Activated CD4-positive, CD25-positive, alpha-beta regulatory T cell treated with anti-CD3 and anti-CD28 coated beads, Interleukin-2, amount 50 U/mL, for 72 hours (primary cell): ENCODE results near the gene DNAJC17.

ENCODE experiments used
- DNase-seq: peaks from one replicate; pipeline ENCODE4 v3.0.0; 2021

Gene DNAJC17

DNA sequence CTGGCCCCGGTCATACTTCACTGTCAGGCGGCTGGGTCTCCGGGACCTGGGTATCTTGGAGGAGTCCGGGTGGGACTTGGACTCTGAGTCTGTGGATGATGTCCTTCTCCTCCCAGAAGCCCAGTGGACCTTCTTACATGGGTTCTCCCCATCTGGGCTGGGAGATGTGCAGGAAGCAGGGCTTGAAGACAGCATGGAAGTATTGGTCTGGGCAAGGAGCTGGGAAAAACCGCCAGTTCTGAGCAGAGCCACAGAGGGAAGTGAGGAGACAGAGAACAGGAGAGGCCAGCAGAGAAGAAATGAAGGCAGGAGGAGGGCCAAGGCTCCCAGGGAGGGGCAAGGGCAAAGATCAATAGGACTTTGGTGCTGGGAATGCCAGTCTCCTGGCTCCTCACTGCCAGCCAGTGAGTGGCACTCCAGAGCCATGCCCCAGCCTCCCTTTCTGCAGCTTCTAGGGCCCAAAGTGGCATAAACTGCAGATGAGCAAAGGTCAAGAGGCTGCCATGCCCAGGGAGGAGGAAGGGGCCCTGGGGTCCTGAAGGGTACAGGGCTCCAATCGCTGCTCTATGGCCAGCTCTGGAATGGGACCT is 21.3 kb upstream of the DNAJC17 start, which contains the start of gene PPP1R14D:
TSS of gene PPP1R14D (minus strand) at position 262 of the 590 bp plus-strand sequence. CDS start at position 195, 67 bp downstream.
- DNase-seq: no peak

DNA sequence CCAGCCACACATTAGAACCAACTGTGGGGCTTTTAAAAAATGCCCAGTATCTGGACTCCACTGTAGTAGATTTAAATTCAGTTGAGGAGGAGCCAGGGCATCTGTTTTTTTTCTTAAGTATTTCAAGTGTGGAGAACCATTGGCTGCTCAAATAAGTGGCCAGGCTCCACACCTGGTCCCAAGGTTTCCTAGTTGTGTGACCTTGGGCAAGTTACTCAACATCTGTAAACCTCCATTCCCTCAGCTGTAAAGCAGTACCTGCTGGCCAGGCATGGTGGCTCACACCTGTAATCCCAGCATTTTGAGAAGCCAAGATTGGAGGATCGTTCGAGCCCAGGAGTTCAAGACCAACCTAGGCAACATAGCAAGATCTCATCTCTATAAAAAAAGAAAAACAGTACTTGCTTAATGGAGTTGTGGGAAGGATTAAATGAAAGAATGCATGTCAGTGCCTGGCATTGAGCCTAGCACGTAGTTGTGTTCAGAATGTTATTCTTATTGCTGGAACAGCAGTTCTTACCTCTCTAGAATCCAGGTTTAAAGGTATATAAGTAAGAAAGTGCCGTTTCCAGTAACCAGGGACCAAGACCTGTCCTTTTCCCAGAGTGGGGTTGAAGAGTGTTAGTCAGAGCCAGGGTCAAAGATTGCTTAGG is 19.3 kb upstream of the DNAJC17 start:
- DNase-seq: no peak

DNA sequence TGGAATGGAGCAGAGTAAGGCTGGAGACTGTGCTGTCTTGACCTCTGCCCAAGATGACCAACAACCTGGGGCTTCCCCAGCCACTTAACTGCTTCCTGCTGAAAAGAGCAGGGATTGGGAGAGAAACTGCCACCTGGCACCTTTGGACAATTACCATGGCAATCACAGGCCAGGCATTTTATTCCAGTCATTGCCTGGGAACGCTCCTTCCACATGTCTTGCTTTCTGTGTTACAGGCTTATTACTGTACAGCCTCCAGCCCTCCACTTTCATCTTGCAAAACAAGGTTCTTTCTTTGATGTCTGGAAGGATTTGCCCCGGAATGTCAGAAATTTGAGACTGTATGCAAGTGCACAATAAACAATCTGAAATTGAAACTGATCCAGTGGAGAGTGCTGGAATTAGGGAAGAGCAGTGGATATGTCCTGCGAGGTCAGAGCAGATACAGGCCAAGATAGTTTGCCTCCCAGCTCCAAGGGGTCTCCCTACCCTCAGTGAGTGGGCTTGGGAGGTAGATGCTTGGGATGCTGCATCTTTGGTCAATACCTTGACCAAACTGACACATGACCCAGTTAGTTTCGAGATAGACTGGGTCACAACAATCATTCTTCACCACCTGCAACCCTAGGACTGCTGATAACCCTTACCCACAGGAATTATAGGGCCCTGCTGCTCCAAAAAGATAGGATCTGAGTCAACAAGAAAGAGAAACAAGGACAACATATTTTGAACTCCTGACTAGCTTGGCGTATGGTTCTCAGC is 18.6 kb upstream of the DNAJC17 start:
- DNase-seq: no peak

DNA sequence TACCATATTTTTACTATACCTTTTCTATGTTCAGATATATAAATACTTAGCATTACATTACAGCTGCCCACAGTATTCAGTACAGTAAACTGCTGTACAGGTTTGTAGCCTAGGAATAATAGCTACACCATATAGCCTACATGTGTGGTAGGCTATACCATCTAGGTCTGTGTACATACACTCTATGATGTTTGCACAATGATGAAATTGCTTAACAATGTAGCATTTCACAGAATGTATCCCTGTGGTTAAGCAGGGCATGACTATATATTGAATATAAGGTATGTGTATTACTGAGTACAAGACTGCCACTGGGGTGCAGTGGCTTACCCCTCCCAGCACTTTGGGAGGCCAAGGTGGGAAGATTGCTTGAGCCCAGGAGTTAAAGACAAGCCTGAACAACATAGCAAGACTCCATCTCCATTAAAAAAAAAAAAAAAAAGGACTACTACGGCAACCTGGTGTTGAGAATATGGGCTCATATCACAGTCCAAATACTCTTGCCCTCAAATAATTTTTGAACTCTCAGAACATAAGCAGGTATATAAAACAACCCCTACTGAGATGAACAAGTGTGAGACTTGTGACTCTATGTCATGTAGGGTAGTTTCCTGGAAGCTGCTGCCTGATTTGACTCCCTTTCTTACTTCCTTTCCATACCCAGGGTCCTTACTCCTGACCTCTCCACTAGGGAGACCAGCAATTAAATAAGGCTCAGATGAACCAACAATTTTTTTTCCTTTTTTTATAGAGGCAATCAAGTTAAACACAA is 16.5 kb upstream of the DNAJC17 start:
- no peak for DNase-seq

DNA sequence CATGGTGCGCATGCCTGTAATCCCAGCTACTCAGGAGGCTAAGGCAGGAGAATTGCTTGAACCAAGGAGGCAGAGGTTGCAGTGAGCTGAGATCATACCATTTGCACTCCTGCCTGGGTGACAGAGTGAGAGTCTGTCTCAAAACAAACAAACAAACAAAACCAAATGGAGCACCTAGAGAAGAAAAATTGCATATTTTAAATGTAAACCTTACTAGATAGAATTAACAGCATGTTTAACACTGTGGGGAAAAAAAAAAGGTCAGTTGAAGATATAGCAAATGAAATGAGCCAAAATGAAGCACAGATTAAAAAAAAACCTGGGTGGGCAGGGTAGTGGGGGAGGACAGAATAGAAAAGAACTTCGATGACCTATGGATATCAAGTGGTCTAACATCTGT is 13.9 kb upstream of the DNAJC17 start:
- no peak for DNase-seq

DNA sequence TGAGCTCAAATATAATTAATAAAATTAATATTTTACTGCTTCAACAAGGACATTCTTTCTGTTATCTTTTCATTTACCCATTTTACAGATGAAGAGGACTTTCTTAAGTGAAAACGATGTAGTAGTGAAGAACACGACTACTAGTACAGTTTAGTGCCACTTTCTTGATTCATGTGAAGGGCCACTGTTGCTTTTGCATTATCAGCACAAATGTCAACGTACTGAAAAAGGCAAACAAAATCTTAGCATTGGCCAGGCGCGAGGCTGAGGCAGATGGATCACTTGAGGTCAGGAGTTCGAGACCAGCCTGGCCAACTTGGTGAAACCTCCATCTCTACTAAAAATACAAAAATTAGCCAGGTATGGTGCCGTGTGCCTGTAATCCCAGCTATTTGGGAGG is 11.8 kb upstream of the DNAJC17 start:
- no peak for DNase-seq

DNA sequence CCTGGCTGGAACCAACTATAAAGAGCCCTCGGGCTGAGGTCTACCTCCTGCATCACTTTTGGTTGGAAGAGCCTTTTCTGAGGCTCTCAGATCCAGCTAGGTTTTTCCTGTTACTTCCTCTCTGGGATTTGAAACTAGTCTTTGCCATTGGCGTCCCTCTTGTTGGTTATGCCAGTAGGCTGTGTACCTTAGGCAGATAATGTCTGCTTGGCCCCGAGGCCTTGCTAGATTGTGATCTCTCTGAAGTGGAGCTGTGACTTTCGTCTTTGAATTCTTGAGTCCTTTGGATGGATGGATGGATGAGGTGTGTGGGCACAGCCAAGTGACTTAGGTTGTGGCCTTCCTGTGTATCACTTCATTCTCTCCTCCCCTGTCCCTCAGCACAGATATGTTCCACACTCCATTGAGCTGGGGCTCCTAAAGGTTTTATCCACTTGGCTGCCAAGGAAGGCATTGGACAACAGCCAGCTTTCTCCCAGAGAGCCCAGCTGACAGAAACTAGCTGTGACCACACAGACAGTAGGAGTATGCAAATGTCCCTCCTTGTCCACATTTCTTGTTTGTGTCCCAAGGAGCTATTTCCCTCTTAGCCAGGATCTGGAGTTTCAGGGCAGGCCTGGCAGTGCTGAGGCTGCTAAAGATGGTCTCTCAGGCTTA is 7.9 kb upstream of the DNAJC17 start:
- DNase-seq: no peak

DNA sequence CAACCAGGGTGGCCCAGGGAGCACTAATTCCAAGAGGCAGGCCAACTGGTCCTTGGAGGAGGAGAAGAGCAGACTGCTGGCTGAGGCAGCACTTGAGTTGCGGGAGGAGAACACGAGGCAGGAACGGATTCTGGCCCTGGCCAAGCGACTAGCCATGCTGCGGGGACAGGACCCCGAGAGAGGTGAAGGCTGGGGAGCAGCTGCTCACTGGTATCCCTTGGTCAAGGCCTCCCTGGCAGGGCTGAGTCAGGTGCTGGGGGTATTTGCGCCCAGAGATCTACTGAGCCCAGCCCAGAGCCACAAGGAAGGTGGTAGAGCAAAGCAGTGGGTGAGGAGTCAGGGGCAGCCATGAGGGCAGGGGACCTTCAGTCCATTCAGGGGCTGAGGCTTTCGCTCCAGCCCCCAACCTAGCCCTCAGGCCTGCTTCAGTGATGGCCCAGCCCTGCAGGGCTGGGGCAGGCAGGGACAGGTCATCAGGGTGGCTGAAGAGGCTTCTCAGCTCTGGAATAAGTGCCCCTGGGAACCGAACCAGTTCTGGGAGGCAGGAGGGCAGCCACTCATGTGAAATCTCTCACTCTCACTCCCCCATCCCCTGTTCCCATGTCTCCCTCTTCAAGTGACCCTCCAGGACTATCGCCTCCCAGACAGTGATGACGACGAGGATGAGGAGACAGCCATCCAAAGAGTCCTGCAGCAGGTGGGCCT is 5.6 kb upstream of the DNAJC17 start:
- DNase-seq: no peak

DNA sequence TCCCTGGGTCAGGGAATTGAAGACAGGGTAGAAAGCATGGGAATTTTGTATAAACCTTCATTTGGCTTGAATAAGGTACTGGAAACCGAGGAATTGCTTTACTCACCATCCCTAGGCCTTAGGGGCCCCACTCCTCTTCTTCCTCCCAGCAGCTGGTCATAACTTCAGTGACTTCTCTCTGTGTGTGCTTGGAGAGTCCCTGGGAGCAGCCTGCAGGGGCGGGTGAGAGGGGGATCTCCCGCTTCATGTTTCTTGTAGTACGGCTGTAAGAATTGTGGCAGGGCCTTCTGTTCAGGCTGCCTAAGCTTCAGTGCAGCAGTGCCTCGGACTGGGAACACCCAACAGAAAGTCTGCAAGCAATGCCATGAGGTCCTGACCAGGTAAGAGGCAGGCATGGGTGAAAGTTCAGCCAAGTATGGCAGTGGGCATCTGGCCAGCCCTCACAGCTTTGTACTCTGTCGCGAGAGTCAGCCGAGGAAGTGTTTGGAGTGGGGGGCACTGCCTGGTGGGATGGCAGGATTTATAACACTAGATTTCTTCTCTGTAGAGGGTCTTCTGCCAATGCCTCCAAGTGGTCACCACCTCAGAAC is 1.7 kb upstream of the DNAJC17 start:
- DNase-seq: no peak

DNA sequence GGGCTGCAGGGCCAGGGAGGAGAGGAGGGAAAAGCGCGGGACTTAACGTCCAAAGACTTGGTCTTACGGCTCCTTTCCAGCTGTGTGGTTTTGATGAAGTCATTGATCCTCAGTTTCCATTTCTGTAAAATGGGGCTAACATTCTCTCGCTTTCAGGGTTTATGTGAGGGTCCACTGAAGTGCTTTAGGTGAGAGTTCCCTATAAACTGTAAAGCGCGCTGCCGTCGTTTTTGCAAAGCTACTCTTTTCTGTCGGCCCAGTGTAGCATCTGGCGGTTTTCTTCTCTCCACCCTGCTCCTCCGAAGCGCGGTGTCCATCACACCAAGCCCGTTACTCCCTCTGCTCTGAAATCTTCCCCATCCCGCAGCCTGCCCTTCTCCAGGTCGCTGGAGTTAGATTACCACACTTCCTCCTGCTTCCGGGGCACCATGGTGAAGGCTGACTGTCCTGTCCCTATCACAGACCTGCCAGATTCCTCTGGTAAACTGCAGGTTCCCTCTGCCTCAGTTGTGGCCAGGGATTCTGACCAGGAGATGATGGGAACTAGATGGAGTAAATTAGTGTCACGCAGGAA is 702 bp upstream of the DNAJC17 start:
- no peak for DNase-seq

DNA sequence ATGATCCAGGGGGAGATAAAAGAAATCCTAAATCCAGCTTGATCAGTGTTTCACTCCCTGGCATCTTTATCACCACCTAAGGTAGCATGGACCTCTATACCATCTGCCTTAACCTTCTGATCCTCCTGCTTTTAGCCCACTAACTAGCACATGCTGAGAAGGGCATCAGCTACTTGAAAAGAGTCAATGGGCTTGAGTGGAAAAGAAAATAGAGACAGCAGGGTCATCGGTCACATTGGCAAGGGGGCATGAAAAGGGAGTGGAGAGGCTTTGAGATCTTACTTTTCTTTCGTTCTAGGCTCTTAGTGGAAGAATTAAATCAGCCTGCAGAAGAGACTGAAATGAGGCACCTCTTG is 623 bp downstream of the DNAJC17 start:
- no peak for DNase-seq

DNA sequence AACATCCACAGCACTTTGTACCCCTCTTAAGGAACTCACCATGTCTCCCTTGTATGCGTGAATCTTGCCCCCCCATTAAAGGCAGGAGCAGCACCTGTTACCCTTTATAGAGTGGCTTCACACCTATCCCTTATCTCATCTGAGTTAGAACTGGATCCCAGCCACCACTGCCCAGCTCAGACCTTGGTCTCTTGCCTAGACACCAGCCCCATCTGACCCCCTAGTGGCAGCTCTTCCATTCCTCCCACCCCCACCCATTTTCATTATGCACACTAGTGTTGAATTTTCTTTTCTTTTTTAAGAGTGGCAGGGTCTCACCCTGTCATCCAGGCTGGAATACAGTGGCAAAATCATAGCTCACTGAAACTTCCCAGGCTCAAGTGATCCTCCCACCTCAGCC is 3.6 kb downstream of the DNAJC17 start:
- DNase-seq: no peak

DNA sequence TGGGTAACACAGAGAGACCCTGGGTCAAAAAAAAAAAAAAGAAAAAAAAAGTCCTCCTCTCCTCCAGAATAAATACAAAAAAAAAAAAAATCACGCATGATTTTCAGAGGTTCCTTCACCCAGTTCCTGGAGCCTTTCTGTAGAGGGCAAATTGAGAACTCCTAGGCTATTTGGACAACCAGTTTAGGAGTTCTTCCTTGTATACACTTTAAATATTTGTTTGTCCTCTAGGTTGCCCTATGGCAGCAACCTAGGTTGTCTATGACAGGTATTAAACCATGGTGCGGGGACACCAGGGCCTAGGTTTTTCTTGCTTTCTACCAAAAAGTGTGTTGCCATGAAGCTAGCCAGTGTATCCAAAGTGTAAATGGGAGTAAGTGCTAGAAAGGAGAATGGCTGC is 4.2 kb downstream of the DNAJC17 start:
- no peak for DNase-seq

DNA sequence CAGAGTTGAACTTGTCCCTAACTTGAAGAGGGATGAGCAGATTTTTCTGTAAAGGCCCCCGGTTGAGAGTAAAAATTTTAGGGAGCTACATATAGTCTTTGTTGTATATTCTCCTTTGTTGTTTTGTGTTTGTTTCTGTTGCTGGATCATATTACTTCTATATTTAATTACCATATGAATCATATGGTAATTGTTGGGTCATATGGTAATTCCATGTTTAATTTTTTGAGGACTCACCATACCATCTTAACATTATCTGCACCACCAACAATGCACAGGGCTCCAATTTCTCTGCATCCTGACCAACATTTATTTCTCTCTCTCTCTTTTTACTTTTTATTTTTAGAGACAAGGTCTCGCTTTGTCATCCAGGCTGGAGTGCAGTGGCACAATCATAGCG is 7.8 kb downstream of the DNAJC17 start:
- no peak for DNase-seq

DNA sequence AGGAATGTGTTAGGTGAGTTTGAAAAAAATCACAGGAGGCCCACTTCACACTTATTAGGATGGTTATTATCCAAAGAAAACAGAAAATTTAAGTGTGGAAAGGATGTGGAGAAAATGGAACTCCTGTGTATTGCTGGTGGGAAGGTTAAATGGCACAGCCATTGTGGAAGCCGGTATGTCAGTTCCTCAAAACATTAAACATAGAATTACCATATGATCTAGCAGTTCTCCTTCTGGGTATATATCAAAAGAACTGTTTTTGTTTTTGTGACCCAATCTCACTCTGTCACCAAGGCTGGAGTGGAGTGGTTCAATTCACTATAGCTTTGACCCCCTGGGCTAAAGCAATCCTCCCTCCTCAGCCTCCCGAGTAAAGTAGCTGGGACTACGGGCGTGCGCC is 10.8 kb downstream of the DNAJC17 start:
- DNase-seq: no peak

DNA sequence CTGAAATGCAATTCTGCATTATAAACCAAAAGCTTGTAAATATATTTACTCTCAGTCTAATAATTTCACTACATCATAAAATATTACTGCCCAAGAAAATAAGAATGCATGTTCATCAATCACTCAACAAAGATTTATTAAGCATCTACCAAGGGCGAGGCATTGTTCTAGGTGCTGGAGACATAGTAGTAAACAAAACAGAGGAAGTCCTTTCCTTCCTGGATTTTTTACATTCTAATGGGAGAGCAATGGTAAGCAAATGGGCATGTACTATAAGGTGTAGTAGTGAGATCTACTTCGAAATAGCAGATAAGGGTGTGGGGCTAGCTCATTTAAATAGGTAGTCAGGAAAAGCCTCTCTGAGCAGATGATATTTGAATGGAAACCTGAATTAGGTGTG is 11.2 kb downstream of the DNAJC17 start:
- no peak for DNase-seq

DNA sequence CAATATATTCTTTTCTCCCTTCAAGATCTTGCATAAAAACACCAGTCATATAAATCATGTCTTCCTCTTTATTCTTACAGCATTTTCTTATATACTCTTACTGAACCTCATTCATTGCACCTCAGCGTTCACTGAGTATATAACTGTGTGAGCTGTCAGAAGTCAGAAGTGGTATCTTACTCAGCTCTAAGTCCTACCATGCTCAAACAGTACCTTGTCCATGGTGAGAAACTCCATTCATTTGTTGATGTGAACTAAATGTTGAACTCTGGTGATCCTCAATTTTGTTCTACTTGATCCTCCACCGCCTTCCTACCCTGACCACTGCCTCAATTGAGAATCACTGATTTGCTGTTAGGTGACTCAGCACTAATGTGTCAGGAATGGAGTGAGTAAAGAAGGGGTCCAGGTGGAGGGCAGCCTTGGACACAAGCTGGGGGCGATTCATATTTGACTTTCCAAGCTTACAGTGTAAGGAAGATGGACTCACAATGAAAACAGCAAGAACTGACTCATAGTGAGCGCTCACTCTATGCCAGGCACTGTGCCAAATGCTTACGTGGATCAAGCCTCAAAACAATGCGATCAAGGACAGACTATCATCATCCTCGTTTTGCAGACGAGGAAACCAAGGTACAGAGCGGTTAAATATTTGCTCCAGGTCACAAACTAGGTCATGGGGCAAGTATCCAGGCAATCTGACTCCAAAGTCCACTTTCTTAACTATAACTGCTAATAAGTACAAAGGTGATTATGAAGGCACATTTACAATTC is 13.9 kb downstream of the DNAJC17 start:
- DNase-seq: no peak

DNA sequence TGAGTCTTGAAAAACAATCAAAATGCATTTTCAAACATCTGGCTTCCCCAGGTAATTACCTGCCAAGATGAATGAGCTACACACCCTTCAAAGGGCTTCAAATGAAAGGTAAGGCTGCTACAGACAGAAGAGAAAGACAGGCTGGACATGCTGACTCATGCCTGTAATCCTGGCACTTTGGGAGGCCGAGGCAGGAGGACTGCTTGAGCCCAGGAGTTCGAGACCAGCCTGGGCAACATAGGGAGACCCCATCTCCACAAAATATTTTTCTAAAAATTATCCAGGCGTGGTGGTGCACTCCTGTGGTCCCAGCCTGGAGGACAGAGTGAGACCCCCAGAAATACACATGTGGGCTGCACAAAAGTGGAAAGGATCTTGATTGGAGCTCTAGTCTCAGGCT is 14.9 kb downstream of the DNAJC17 start:
- DNase-seq: no peak

DNA sequence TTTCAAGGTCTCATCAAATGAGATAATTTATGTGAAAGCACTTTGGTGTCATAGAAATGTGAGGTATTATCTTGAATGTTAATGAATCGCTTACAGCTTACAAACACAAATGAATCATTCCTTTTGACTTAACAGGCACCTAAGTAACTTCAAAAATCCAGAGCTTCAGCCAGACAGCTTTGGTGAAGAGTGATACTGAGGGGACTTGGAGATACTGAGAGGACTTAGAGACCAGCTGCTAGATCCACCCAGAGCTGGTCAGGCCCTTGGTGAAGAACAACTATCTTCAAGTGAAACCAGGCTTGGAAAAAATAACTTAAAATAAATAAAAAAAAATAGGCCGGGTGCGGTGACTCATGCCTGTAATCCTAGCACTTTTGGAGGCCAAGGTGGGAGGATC is 16.6 kb downstream of the DNAJC17 start:
- DNase-seq: no peak

DNA sequence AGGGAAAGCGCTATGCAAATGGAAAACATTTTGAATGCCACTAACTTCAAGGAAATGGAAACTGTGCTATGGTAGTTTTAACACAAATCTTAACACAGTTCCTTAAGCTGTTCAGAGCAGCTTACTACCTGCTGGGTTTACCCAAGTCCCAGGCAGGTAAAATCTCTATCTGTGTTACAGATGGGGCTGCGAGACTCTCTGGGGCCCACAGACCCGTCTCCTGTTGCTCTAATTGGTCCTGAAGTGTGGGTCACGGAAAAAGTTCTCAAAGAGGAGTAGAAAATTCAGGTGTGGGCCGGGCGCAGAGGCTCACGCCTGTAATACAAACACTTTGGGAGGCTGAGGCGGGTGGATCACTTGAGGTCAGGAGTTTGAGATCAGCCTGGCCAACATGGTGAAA is 17.3 kb downstream of the DNAJC17 start:
- DNase-seq: no peak

DNA sequence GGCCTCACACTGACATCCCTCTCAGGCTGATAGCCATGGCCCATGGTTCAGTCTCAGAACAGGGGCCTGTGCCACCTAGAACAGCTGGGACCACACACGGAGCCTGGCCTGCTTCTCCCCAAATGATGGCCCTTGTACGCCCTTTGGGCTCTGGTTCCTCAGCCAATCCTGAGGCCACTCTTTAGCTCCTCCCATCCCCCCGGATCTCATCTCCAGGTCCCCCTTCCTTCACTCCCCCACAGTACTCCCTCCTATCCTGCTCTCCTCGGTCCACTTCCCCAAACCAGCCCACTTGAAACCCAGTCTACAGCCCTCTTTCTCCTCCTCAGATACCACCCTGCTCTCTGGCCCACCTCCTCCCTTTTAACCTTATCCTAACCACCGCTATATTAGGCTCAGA is 18.2 kb downstream of the DNAJC17 start:
- no peak for DNase-seq
